SK-N-SH (cell line): ENCODE results near the gene SCN11A. TPM values are rescaled to one million over a fixed set of nuclear protein-coding genes. Genes with fewer than 3 reads are reported as not detected.
"Not testable (repeated sequence)": the region's sequence is repeated elsewhere in the genome, so short reads cannot be mapped to it uniquely, and the experiment has no call there.

ENCODE experiments used
- CTCF ChIA-PET: fragments of 300-600, 350-600 bp; formaldehyde crosslinking; extraction: SDS; loops from one replicate; lab custom pipeline; 2021; lab: Yijun Ruan, JAX
- POLR2A ChIA-PET: fragments of 350-600 bp; sonication (Branson Sonifier 250); formaldehyde crosslinking; extraction: SDS; loops from one replicate; lab custom pipeline; 2020; ENCODE audit warnings: antibody characterized with exemption, inconsistent platforms; lab: Yijun Ruan, JAX
- DNase-seq: peaks from one replicate; pipeline ENCODE4 v3.0.0; 2012
- H2AFZ ChIP-seq: fragments of 200-600 bp; sonication (generic); 2 replicates; pipeline ENCODE4 v1.8.1; 2016; ENCODE audit warnings: antibody characterized with exemption, mild to moderate bottlenecking, low read depth
- H3F3A ChIP-seq: fragments of 200-600 bp; sonication (generic); replicated peaks from 2 replicates; pipeline ENCODE3; 2016; ENCODE audit warnings: antibody characterized with exemption, mild to moderate bottlenecking; ENCODE audit not compliant: insufficient read depth
- H3K27ac ChIP-seq, 2 experiments: fragments of 200-500 bp in 1 of 2; fragments of 200-600 bp in 1 of 2; sonication (Bioruptor generic) in 1 of 2; sonication (generic), shearing (Covaris generic) in 1 of 2; 2 replicates each; pipeline versions ENCODE4 v1.5.1 to v1.6.1; 2014 to 2016; ENCODE audit warnings: low read depth in 2 of 2, inconsistent platforms in 1 of 2, low read length in 1 of 2, mild to moderate bottlenecking in 1 of 2, mixed read lengths in 1 of 2
- H3K27me3 ChIP-seq: fragments of 200-600 bp; sonication (generic), shearing (Covaris generic); 2 replicates; pipeline ENCODE4 v1.6.1; 2016; ENCODE audit warnings: mixed run types; ENCODE audit not compliant: insufficient read depth
- H3K36me3 ChIP-seq, 2 experiments: fragments of 200-500 bp in 1 of 2; fragments of 200-600 bp in 1 of 2; sonication (Bioruptor generic) in 1 of 2; sonication (generic) in 1 of 2; replicated peaks in 1 of 2; 2 replicates each; pipeline versions ENCODE3 to v1.5.1; 2014 to 2016; ENCODE audit warnings: low read length in 1 of 2, mild to moderate bottlenecking in 1 of 2; ENCODE audit not compliant: insufficient read depth in 2 of 2, control insufficient read depth in 1 of 2
- H3K4me1 ChIP-seq, 2 experiments: fragments of 200-500 bp in 1 of 2; fragments of 200-600 bp in 1 of 2; sonication (Bioruptor generic) in 1 of 2; sonication (generic), shearing (Covaris generic) in 1 of 2; 2 replicates each; pipeline versions ENCODE4 v1.5.1 to v1.6.1; 2014 to 2016; ENCODE audit warnings: low read depth in 1 of 2, low read length in 1 of 2, mixed run types in 1 of 2; ENCODE audit not compliant: insufficient read depth in 2 of 2, control insufficient read depth in 1 of 2
- H3K4me2 ChIP-seq: fragments of 200-600 bp; sonication (generic), shearing (Covaris generic); 2 replicates; pipeline ENCODE4 v1.6.1; 2017; ENCODE audit warnings: mixed run types
- H3K4me3 ChIP-seq, 2 experiments: fragments of 200-500 bp in 1 of 2; fragments of 200-600 bp in 1 of 2; sonication (Bioruptor generic) in 1 of 2; sonication (generic), shearing (Covaris generic) in 1 of 2; 2 replicates each; pipeline versions ENCODE4 v1.5.1 to v1.8.1; 2014 to 2016; ENCODE audit warnings: low read depth in 2 of 2, inconsistent platforms in 1 of 2, low read length in 1 of 2, mild to moderate bottlenecking in 1 of 2, mixed read lengths in 1 of 2, moderate library complexity in 1 of 2
- H3K79me2 ChIP-seq: fragments of 200-600 bp; sonication (generic); 2 replicates; pipeline ENCODE4 v1.8.1; 2017; ENCODE audit warnings: mild to moderate bottlenecking; ENCODE audit not compliant: insufficient read depth
- H3K9ac ChIP-seq: fragments of 200-600 bp; sonication (generic); 2 replicates; pipeline ENCODE4 v1.6.1; 2017; ENCODE audit warnings: mixed run types
- H3K9me2 ChIP-seq: fragments of 200-600 bp; sonication (generic); 2 replicates; pipeline ENCODE4 v1.6.1; 2017; ENCODE audit warnings: mixed run types
- H3K9me3 ChIP-seq: fragments of 200-600 bp; sonication (generic); 2 replicates; pipeline ENCODE4 v1.6.1; 2017; ENCODE audit warnings: mixed run types, mild to moderate bottlenecking, moderate library complexity
- H4K20me1 ChIP-seq: fragments of 200-600 bp; sonication (generic); 2 replicates; pipeline ENCODE4 v1.6.1; 2017; ENCODE audit warnings: mild to moderate bottlenecking, mixed run types; ENCODE audit not compliant: insufficient read depth
- CHD2 ChIP-seq: fragments of 150-350 bp; IDR thresholded peaks from 2 replicates; pipeline ENCODE4 v1.6.1; 2018; ENCODE audit warnings: low read length; ENCODE audit not compliant: partially characterized antibody
- ELF1 ChIP-seq: IDR thresholded peaks from 2 replicates; pipeline ENCODE4 v1.4.0; 2012
- FOXJ3 ChIP-seq: sonication (generic); formaldehyde crosslinking; IDR thresholded peaks from 2 replicates; pipeline ENCODE4 v1.5.1; 2020; ENCODE audit warnings: mild to moderate bottlenecking, missing genetic modification reagents
- GATA2 ChIP-seq: sonication (generic); formaldehyde crosslinking; IDR thresholded peaks from 2 replicates; pipeline ENCODE4 v1.5.0; 2020; ENCODE audit warnings: mild to moderate bottlenecking, missing genetic modification reagents
- JUND ChIP-seq: IDR thresholded peaks from 2 replicates; pipeline ENCODE4 v1.4.0; 2012
- MEF2A ChIP-seq: IDR thresholded peaks from 2 replicates; pipeline ENCODE4 v1.4.0; 2012; ENCODE audit warnings: low read depth, borderline replicate concordance
- NFIC ChIP-seq: IDR thresholded peaks from 2 replicates; pipeline ENCODE4 v1.4.0; 2012; ENCODE audit warnings: borderline replicate concordance
- POLR2AphosphoS5 ChIP-seq: IDR thresholded peaks from 2 replicates; pipeline ENCODE4 v1.6.1; 2012; ENCODE audit warnings: low read depth, low read length
- RAD21 ChIP-seq: IDR thresholded peaks from 2 replicates; pipeline ENCODE4 v1.6.1; 2012; ENCODE audit warnings: mild to moderate bottlenecking, low read length
- RFX5 ChIP-seq: IDR thresholded peaks from 2 replicates; pipeline ENCODE4 v1.6.1; 2012; ENCODE audit warnings: mild to moderate bottlenecking, improper control_type of control experiment, low read length
- RXRA ChIP-seq: IDR thresholded peaks from 2 replicates; pipeline ENCODE4 v1.4.0; 2012; ENCODE audit warnings: low read depth, mild to moderate bottlenecking, borderline replicate concordance
- SIN3A ChIP-seq: IDR thresholded peaks from 2 replicates; pipeline ENCODE4 v1.6.1; 2012; ENCODE audit warnings: low read depth, mild to moderate bottlenecking, low read length, moderate library complexity, borderline replicate concordance
- TAF1 ChIP-seq: IDR thresholded peaks from 2 replicates; pipeline ENCODE4 v1.6.1; 2012; ENCODE audit warnings: low read depth, mild to moderate bottlenecking, low read length, moderate library complexity, borderline replicate concordance
- USF2 ChIP-seq: fragments of 150-350 bp; IDR thresholded peaks from 2 replicates; pipeline ENCODE4 v1.6.1; 2017; ENCODE audit warnings: antibody characterized with exemption, low read length, low read depth, borderline replicate concordance
- WGBS: methylation state at CpG from one replicate; pipeline ENCODE4 v1.1.6; 2017; ENCODE audit warnings: low lambda C conversion rate; 5-methylcytosine and 5-hydroxymethylcytosine counted together
- polyA plus RNA-seq, 3 experiments: library from polyadenylated mRNA; depleted of rRNA; stranded (reverse); fragments of >200 nt; gene quantifications; 2 replicates each; pipeline ENCODE4 v1.2.3, GENCODE V29; 2012
- TF ChIP-seq, protein P1 (sequence below): fragments of 200-600 bp; sonication (generic); IDR thresholded peaks from 2 replicates; pipeline ENCODE4 v1.6.1; 2017; ENCODE audit warnings: antibody characterized with exemption, mild to moderate bottlenecking, moderate library complexity

The SCN11A gene
- polyA plus RNA-seq, 1 of the 3 experiments (the other 2 are of a cell fraction), result 0.02 TPM

DNA sequence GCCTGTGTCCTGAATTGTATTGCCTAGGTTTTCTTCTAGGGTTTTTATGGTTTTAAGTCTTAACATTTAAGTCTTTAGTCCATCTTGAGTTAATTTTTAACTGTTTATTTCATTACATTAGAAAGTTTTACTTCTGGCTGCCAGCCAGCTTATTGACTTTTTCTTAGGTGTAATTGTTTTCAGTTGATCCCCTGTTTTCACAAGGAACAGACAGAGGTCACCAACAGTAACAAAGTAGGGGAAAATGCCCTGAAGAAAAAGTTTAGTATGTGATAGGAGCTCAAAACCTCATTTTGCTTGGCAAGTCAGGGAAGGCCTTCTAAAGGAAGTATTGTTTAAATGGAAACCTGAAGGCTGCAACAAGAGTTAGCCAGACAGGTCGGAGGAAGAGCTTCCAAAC lies 10.4 kb upstream of the SCN11A start:
- TF ChIP-seq RFX5 (no peak), CHD2 (no peak)
- peaks cover 5% of the 10 kb centered on the region for H3F3A ChIP-seq
- H2AFZ ChIP-seq, result no peak overlapping the region
- peaks cover 15 to 20% of the 10 kb centered on the region in 2 experiments for H3K36me3 ChIP-seq
- 78% methylated on average over 1 of the region's 1 CpG for WGBS
- H4K20me1 ChIP-seq, result peaks cover 5% of the 10 kb centered on the region; the same call in 1 of the 2 replicates
- H3K4me3 ChIP-seq, result no peak overlapping the region
- ChIA-PET POLR2A (no interaction called here), CTCF (interaction anchor here (0.8 to 1.2 kb wide), 3 partner anchors 19 to 226 kb away, joined by 3 to 4 read pairs (median 3); no protein-coding TSS in a partner anchor)
- no peaks in the 10 kb centered on the region for H3K27me3 ChIP-seq
- no peak overlapping the region for H3K4me2 ChIP-seq
- H3K9ac ChIP-seq, result no peak overlapping the region
- no peaks in the 10 kb centered on the region for H3K9me3 ChIP-seq
- no peaks in the 10 kb centered on the region for H3K4me1 ChIP-seq
- H3K79me2 ChIP-seq, result peaks cover 78% of the 10 kb centered on the region
- no peak overlapping the region for H3K27ac ChIP-seq
- no peak for DNase-seq
- H3K9me2 ChIP-seq, result no peaks in the 10 kb centered on the region

GRCh38 chr3:39061228-39061627 lies 9.5 kb upstream of the SCN11A start:
- H3K27ac ChIP-seq, H3K27me3 ChIP-seq, H4K20me1 ChIP-seq, H3K4me2 ChIP-seq, CTCF ChIA-PET, H3F3A ChIP-seq, H3K9me2 ChIP-seq, H3K9me3 ChIP-seq, POLR2A ChIA-PET, H3K9ac ChIP-seq, DNase-seq, H3K4me3 ChIP-seq, H2AFZ ChIP-seq, H3K4me1 ChIP-seq: not testable (repeated sequence)
- Histone ChIP-seq H3K36me3 (peaks cover 6 to 11% of the 10 kb centered on the region in 2 experiments), H3K79me2 (peaks cover 78% of the 10 kb centered on the region)
- WGBS, result 89% methylated on average over 2 of the region's 2 CpGs

GRCh38 chr3:39056151-39056550 lies 4.4 kb upstream of the SCN11A start:
- no peaks in the 10 kb centered on the region for H3K9me2 ChIP-seq
- H2AFZ ChIP-seq, result no peak overlapping the region
- H3K4me3 ChIP-seq, result no peak overlapping the region
- H3K27me3 ChIP-seq, result no peaks in the 10 kb centered on the region
- peak overlapping the region; percentile 33; the same call in 1 of the 2 replicates for H3K4me2 ChIP-seq
- H3K9me3 ChIP-seq, result no peaks in the 10 kb centered on the region
- peaks cover 0 to 4% of the 10 kb centered on the region in 2 experiments for H3K36me3 ChIP-seq
- peaks cover 3% of the 10 kb centered on the region for H4K20me1 ChIP-seq
- DNase-seq, result no peak
- peaks cover 84% of the 10 kb centered on the region for H3K79me2 ChIP-seq
- ChIA-PET POLR2A (no interaction called here), CTCF (interaction anchor here (1.1 to 1.4 kb wide), 2 partner anchors 9 to 26 kb away, joined by 3 to 4 read pairs; no protein-coding TSS in a partner anchor)
- H3F3A ChIP-seq, result peaks cover 9% of the 10 kb centered on the region
- H3K27ac ChIP-seq, result peak overlapping the region in 1 of 2 experiments; percentile 53; a peak in 2 of 4 replicates
- peaks cover 0 to 3% of the 10 kb centered on the region in 2 experiments; a peak in 2 of 4 replicates for H3K4me1 ChIP-seq
- no peak for TF ChIP-seq JUND
- TF ChIP-seq USF2, result no peak
- TF ChIP-seq RAD21, result no peak
- TF ChIP-seq RXRA, result no peak
- TF ChIP-seq RFX5, result no peak
- TF ChIP-seq SIN3A, result no peak
- no peak for TF ChIP-seq POLR2AphosphoS5
- no peak for TF ChIP-seq MEF2A
- no peak for TF ChIP-seq NFIC
- no peak for TF ChIP-seq GATA2 (CRISPR knock-in tag)
- TF ChIP-seq, protein P1, sequence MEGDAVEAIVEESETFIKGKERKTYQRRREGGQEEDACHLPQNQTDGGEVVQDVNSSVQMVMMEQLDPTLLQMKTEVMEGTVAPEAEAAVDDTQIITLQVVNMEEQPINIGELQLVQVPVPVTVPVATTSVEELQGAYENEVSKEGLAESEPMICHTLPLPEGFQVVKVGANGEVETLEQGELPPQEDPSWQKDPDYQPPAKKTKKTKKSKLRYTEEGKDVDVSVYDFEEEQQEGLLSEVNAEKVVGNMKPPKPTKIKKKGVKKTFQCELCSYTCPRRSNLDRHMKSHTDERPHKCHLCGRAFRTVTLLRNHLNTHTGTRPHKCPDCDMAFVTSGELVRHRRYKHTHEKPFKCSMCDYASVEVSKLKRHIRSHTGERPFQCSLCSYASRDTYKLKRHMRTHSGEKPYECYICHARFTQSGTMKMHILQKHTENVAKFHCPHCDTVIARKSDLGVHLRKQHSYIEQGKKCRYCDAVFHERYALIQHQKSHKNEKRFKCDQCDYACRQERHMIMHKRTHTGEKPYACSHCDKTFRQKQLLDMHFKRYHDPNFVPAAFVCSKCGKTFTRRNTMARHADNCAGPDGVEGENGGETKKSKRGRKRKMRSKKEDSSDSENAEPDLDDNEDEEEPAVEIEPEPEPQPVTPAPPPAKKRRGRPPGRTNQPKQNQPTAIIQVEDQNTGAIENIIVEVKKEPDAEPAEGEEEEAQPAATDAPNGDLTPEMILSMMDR, result no peak
- TF ChIP-seq FOXJ3 (CRISPR knock-in tag), result no peak
- no peak for TF ChIP-seq ELF1
- no peak for TF ChIP-seq TAF1
- H3K9ac ChIP-seq, result no peak overlapping the region
- 89% methylated on average over 3 of the region's 3 CpGs for WGBS
